RKO (cell line): ENCODE results near the gene GSTO1.
"Not testable (repeated sequence)": the region's sequence is repeated elsewhere in the genome, so short reads cannot be mapped to it uniquely, and the experiment has no call there.

Source experiments
- DNase-seq: peaks from one replicate; pipeline ENCODE4 v3.0.0-alpha.2; 2016; ENCODE audit warnings: low spot score

The GSTO1 gene

GRCh38 chr10:104254493-104255310, at the start of gene GSTO1:
Gene GSTO1 (plus strand): TSS chr10:104254892. CDS start chr10:104254929, 37 bp downstream.
- peak; percentile 90 for DNase-seq

- DNase-seq = no peak
These were observed 46.0 kb upstream of the GSTO1 start for GRCh38 chr10:104208730-104209129.

DNA sequence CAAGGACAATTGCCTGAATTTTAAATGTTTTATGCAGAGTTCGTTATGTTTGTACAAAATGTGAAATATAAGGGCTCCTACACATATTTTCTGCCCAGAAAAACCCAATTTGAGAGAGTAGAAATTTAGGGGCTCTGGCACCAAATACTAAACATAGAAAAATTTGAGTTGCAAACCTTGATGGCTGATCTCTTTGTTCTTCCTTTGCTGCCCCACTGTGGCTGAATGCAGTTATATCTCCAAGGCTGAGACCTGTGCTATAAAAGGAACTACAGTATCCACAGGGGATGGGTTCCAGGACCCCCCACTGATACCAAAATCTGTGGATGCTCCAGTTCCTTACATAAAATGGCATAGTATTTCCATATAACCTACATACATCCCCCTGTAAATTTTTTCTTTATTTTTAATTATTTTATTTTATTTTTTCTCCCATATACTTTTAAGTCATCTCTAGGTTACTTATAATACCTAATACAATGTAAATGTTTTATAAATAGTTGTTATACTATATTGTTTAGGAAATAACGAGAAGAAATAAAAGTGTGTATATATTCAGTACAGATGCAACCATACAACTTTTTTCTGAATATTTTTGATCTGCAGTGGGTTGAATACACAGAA, 45.0 kb upstream of the GSTO1 start:
- DNase-seq = peak; percentile 65

DNA sequence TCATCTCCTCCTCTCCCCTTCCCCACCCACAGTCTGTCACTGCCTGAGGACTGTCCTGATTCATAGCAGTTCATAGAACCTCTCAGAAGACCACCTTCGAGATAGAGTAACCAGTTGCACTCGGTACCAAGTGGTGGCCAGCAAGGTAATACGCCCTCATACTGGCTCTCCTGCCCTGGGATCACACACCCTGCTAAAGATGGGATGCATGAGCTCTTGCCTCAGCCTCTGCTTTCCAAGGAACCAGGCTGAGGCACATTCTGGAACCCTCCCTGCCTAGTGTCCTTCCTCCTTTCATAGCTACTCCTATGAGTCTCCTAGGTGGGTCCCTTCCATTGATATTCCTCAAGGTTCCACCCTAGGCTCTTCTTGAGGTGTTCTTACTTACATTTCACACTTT, 38.1 kb upstream of the GSTO1 start:
- no peak for DNase-seq

- DNase-seq = no peak
These were observed 35.9 kb upstream of the GSTO1 start for GRCh38 chr10:104218751-104219150.

DNA sequence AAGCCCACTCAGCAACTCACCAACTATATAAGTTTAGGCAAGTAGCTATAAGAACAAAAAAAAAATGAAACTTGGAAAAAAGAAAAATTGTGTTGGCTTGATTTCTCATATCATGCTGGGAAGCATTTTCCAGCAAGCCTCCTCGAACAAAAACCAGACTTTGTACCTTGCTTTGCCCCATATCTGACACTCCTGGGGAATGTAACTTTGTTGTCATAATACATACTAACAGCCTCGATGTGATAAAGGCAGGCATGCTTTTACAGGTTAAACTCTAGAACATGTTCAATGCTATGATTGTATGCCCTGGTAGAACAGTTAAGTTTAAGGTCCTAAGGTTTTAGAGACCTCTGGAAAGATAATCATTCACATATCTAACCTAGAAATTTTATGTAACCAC, 34.2 kb upstream of the GSTO1 start:
- no peak for DNase-seq

GRCh38 chr10:104223304-104223703, 31.4 kb upstream of the GSTO1 start:
- DNase-seq = no peak

DNA sequence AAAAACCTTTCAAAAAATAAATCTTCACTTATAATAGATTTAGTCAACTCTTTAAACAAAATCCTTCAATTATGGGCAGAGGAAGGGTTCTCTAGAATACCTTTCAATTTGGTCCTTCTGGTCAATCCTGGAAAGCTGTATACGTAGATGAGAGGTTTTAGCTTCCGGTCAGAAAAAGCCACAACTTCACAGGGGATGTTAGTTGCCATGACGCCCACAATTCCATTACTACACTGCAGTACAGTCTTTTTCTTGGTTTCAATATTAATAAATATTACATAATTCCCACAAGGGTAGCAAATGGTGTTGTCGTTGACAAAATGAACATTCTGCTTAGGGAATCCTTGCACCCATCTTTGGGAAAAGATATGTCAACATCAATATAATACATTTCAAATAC, 24.2 kb upstream of the GSTO1 start:
- DNase-seq = no peak

DNA sequence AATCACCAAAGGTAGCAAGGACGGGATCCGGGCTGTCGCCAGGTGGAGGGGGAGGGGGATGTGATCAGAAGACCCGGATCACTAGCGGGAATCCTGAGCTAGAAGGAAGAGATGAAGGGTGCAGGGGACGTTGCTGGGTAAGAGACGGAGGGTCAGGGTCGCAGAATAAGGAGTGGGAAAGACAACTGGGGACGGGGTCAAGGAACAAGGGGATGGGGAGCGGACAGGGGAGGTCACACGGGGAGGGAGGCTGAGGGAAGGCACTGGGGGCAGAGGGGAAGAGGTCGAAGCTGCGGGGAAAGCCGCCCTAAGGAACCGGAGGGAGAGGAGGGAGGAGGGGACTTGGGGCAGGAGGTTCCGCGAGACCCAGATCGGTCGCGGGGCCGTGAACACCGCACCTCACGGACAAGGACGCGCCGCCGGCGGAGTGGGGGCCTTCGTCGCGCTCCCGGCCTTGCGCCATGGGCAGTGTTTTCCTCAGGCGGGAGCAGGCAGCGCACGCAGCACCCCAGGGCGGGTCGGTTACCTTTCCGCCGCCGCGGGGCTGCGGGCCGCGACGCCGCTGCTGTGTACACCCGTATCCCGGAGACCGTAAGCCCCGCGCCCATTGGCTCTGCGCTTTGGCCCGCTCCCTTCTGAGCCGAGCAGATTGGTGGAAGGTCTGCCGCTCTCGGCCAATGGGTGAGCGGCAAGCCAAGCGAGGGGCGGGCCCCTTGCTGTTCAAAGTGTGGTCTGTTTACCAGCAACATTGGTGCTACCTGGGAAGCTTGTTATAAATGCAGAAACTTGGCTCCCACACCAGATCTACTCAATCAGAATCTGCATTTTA, 22.7 kb upstream of the GSTO1 start, which contains the start of gene CFAP43:
Gene CFAP43, minus strand, starts transcription at position 581 of the 829 bp plus-strand sequence. Its CDS starts 118 bp downstream, at position 463.
- peak; percentile 95 for DNase-seq

- DNase-seq = no peak
These were observed 22.0 kb upstream of the GSTO1 start for GRCh38 chr10:104232613-104233102.

DNA sequence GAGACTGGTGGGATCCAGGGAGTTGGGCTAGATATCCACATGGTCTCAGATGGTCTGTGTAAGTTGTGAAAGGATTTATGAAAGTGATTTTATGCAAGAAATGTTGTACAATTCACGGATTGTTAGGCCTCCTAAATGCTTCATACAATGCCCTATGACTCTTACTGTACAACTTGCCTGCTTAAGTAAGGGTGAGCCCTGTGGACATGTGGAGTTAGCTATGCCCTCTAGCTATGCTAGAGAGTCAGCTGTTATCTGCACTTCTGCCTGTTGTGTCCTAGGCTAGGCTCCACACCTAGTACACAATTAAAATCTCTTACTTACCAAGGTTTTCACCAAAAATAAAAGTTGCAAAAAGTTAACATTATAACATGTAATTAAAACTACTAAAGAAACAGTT, 20.9 kb upstream of the GSTO1 start:
- peak; percentile 28 for DNase-seq

DNA sequence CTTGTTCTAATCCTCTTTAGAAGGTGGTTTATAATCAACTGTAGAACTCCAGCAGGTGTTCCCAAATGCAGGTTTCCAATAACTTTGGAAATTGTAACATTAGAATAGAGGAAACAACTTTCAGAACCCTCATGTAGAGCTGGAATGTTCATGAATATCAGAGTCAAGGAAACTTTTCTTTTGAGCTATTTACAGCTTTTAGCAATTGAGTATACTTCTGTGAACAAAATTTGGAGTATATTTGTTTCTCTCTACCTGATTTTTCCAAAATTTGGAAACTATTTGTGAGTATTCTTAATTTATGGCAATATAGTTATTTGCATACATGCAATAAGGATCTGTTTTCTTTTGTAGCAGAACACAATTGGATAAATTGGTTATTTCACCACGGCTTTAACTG, 19.8 kb upstream of the GSTO1 start:
- DNase-seq = no peak

DNA sequence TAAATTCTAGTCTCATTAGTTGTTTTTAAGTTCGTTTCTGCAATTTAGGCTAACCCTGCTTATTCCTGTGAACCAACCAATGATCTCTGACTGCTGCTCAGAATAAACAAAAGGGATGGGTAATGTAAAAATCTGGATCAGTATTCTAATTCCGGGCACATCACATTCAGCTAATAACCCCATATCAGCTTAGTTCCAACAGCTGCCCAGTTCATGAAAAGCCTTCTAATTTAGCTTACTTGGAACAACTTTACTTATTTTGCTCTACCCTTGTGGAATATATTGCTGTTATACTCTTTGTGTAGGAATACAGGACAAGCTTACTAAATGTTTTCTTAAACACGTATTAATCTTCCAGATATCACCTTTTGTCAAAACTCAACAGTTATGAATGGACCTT, 18.9 kb upstream of the GSTO1 start:
- no peak for DNase-seq

- DNase-seq = no peak
These were observed 14.6 kb upstream of the GSTO1 start for GRCh38 chr10:104240078-104240477.

DNA sequence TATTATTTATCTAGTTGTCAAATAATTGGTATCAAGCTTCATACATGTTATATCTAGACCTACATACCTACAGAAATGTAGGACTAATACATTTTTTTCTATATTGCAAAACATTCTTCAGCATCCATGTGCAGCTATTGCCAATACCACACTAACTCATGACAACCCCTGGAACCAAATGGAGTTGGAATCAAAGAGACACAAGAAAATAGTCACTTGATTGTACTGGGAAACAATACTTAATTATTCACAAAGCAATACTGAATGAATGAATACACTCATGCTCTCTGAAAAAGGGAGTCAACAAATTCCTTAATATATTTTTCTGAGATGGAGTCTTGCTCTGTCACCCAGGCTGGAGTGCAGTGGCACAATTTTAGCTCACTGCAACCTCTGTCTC, 12.1 kb upstream of the GSTO1 start:
- DNase-seq = no peak

DNA sequence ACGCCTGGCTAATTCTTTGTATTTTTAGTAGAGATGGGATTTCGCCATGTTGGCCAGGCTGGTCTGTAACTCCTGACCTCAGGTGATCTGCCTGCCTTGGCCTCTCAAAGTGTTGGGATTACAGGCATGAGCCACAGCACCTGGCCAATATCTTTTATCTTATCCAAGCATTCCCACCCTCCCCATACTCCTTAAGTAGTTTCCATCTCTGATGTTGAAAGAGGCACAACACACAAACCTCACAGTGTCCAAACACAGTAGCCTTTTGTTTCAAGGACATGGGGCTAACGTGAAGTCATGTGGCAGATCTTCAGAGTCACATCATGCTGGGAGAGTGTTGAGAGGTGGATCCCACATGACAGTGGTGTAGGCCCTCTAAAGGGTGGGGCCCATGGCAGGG, 11.7 kb upstream of the GSTO1 start:
- not testable (repeated sequence) for DNase-seq

GRCh38 chr10:104243512-104243911, 11.2 kb upstream of the GSTO1 start:
- no peak for DNase-seq

DNA sequence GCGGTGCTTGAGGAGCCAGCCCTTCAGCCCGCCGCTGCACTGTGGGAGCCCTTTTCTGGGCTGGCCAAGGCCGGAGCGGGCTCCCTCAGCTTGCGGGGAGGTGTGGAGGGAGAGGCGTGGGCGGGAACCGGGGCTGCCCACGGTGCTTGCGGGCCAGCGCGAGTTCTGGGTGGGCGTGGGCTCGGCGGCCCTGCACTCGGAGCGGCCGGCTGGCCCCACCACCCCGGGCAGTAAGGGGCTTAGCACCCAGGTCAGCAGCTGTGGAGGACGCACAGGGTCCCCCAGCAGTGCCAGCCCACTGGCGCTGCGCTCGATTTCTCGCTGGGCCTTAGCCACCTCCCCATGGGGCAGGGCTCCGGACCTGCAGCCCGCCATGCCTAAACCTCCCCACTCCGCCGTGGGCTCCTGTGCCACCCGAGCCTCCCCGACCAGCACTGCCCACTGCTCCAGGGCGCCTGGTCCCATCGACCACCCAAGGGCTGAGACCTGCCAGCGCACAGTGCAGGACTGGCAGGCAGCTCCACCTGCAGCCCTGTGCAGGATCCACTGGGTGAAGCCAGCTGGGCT, 9.5 kb upstream of the GSTO1 start:
- DNase-seq = no peak

GRCh38 chr10:104246976-104247375, 7.7 kb upstream of the GSTO1 start:
- DNase-seq = peak; percentile 49

DNA sequence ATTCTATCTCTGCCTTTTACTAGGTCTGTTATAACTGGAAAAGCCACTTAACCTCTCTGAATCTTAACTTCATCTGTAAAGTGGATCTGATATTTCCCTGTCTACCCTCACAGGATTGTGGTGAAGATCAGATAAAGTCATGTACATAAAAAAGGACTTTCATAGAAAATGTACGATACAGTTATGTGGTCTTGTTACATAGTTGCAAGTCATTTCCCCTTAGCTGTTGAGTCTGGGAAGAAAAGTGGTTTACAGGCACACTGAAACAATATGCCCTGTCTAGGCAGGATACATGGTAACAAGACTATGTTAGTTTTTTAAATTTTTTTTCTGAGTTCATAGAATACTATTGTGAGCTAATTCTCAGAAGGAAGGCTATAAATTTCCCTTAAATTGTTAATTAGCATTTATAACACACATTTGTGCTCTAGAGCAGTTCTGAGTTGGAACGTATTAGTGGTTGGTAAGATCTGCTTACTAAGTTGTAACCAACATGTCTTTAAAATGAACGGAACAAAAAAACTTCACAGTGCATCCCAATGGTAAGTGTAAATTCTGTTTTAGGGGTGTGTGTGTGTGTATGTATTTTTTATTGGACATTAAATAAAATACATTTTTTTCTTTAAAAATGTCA, 7.1 kb upstream of the GSTO1 start:
- no peak for DNase-seq

DNA sequence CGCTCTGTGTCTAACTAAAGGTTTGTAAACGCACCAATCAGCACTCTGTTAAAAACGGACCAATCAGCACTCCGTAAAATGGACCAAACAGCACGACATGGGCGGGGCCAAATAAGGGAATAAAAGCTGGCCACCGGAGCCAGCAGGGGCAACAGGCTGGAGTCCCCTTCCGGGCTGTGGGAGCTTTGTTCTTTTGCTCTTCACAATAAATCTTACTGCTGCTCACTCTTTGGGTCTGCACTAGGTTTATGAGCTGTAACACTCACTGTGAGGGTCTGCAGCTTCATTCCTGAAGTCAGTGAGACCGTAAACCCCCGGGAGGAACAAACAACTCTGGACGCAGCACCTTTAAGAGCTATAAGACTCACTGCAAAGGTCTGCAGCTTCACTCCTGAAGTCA, 5.8 kb upstream of the GSTO1 start:
- not testable (repeated sequence) for DNase-seq

- no peak for DNase-seq
These were observed 4.3 kb upstream of the GSTO1 start for GRCh38 chr10:104250371-104250770.
